MV-4-11 (cell line): ENCODE results near the gene PPIG.
"Not testable (repeated sequence)": the region's sequence is repeated elsewhere in the genome, so short reads cannot be mapped to it uniquely, and the experiment has no call there.

ENCODE experiments used
- DNase-seq: peaks from one replicate; lab custom pipeline; 2025; lab: John Stamatoyannopoulos, UW

The PPIG gene

GRCh38 chr2:169584005-169584877 lies at the start of gene PPIG:
PPIG (plus strand) TSS chr2:169584351; CDS start chr2:169604042, 19,691 bp downstream.
- peak; percentile 87 for DNase-seq

- DNase-seq, result not testable (repeated sequence)
These were observed 44.7 kb upstream of the PPIG start for GRCh38 chr2:169539460-169539859.

- DNase-seq, result no peak
These were observed 44.0 kb upstream of the PPIG start for GRCh38 chr2:169540146-169540545.

- DNase-seq, result no peak
These were observed 41.7 kb upstream of the PPIG start for GRCh38 chr2:169542433-169542832.

GRCh38 chr2:169546756-169547155 lies 37.4 kb upstream of the PPIG start:
- no peak for DNase-seq

- no peak for DNase-seq
These were observed 22.8 kb upstream of the PPIG start for GRCh38 chr2:169561364-169561763.

GRCh38 chr2:169562084-169562483 lies 22.1 kb upstream of the PPIG start:
- not testable (repeated sequence) for DNase-seq

- DNase-seq, result no peak
These were observed 21.6 kb upstream of the PPIG start for GRCh38 chr2:169562519-169562918.

GRCh38 chr2:169565686-169566085 lies 18.5 kb upstream of the PPIG start:
- DNase-seq, result no peak

GRCh38 chr2:169569948-169570347 lies 14.2 kb upstream of the PPIG start:
- DNase-seq, result no peak

GRCh38 chr2:169570752-169571151 lies 13.4 kb upstream of the PPIG start:
- not testable (repeated sequence) for DNase-seq

- no peak for DNase-seq
These were observed 12.6 kb upstream of the PPIG start for GRCh38 chr2:169571571-169571970.

- DNase-seq, result no peak
These were observed 12.0 kb upstream of the PPIG start for GRCh38 chr2:169572189-169572588.

GRCh38 chr2:169572821-169573159 lies 11.4 kb upstream of the PPIG start:
- DNase-seq, result no peak

GRCh38 chr2:169573160-169573973 lies 10.8 kb upstream of the PPIG start, which contains the start of gene FASTKD1:
FASTKD1 (minus strand) TSS chr2:169573865; CDS start chr2:169572029, 1,836 bp downstream.
- DNase-seq, result peak; percentile 94

- no peak for DNase-seq
These were observed 10.2 kb upstream of the PPIG start for GRCh38 chr2:169573974-169574299.

- DNase-seq, result not testable (repeated sequence)
These were observed 9.6 kb upstream of the PPIG start for GRCh38 chr2:169574539-169574938.

- not testable (repeated sequence) for DNase-seq
These were observed 8.9 kb upstream of the PPIG start for GRCh38 chr2:169575264-169575663.

GRCh38 chr2:169579044-169579443 lies 5.1 kb upstream of the PPIG start:
- DNase-seq, result no peak

- DNase-seq, result not testable (repeated sequence)
These were observed 1.4 kb upstream of the PPIG start for GRCh38 chr2:169582552-169583266.

- no peak for DNase-seq
These were observed 633 bp upstream of the PPIG start for GRCh38 chr2:169583518-169583917.

- DNase-seq, result no peak
These were observed 1.5 kb downstream of the PPIG start for GRCh38 chr2:169585673-169586072.
